Cardiac fibroblast (primary cell): ENCODE data around the gene HFE.
"Not testable (repeated sequence)": the region's sequence is repeated elsewhere in the genome, so short reads cannot be mapped to it uniquely, and the experiment has no call there.

Source experiments
- DNase-seq, 2 donors: peaks; one replicate each; pipeline versions ENCODE4 v3.0.0 to v3.0.0-alpha.2; 2010; ENCODE audit warnings: low read depth in 2 of 2
- H3K4me3 ChIP-seq, 2 donors: replicated peaks in 1 of 2; 1 replicate in 1 of 2; 2 replicates in 1 of 2; pipeline ENCODE4 v1.5.1; 2011; ENCODE audit warnings: low read depth in 2 of 2, low read length in 2 of 2, mild to moderate bottlenecking in 2 of 2, moderate library complexity in 1 of 2
- CTCF ChIP-seq: IDR thresholded peaks from one replicate; pipeline ENCODE4 v1.5.1; 2011; ENCODE audit warnings: low read depth, mild to moderate bottlenecking, low read length, inconsistent platforms

Gene HFE

GRCh38 chr6:26087284-26088115 is at the start of gene HFE:
HFE (plus strand) TSS chr6:26087429; CDS start chr6:26087441, 12 bp downstream.
- no peak for TF ChIP-seq CTCF
- peak; percentile 68 to 70 for DNase-seq
- H3K4me3 ChIP-seq: peak within 1 kb of the TSS; percentile 64 to 74

GRCh38 chr6:26041946-26042345 is 45.3 kb upstream of the HFE start:
- no peak overlapping the region for H3K4me3 ChIP-seq
- DNase-seq: no peak
- TF ChIP-seq CTCF: no peak

GRCh38 chr6:26043384-26044139 is 43.7 kb upstream of the HFE start:
- peak overlapping the region; percentile 38 to 63 for H3K4me3 ChIP-seq
- peak; percentile 99 for DNase-seq

GRCh38 chr6:26044140-26045064 is 42.8 kb upstream of the HFE start:
- peak overlapping the region; percentile 38 to 63 for H3K4me3 ChIP-seq
- TF ChIP-seq CTCF: no peak
- peak; percentile 19 to 51 for DNase-seq

More at GRCh38 chr6:26043384-26044139, 43.7 kb upstream of the HFE start:
- TF ChIP-seq CTCF: no peak

- DNase-seq: peak; percentile 95 to 97
- peak; percentile 16 for TF ChIP-seq CTCF
- H3K4me3 ChIP-seq: peak overlapping the region; percentile 51 to 63
Observed at GRCh38 chr6:26045065-26045927, 41.9 kb upstream of the HFE start.

GRCh38 chr6:26045928-26046368 is 41.3 kb upstream of the HFE start:
- DNase-seq: peak in 1 of 2 donors; percentile 32
- no peak for TF ChIP-seq CTCF
- peak overlapping the region in 1 of 2 donors; percentile 63 for H3K4me3 ChIP-seq

GRCh38 chr6:26047329-26047728 is 39.9 kb upstream of the HFE start:
- not testable (repeated sequence) for DNase-seq, H3K4me3 ChIP-seq
